Transverse colon (tissue), 4 donors: Measurements from ENCODE around the gene FBN3. TPM values are rescaled to one million over a fixed set of nuclear protein-coding genes. Genes with fewer than 3 reads are reported as not detected.

Source experiments
- DNase-seq: peaks from one replicate; pipeline ENCODE4 v3.0.0-alpha.2; 2019
- H3K27ac ChIP-seq, 4 donors: fragments of 200-600 bp; sonication (generic); 2 replicates each; pipeline ENCODE4 v1.5.1; 2016 to 2018; ENCODE audit warnings: inconsistent platforms in 4 of 4
- H3K27me3 ChIP-seq: fragments of 200-600 bp; sonication (generic); 2 replicates; pipeline ENCODE4 v1.5.1; 2017; ENCODE audit warnings: inconsistent platforms
- H3K36me3 ChIP-seq, 4 donors: fragments of 200-600 bp; sonication (generic); 2 replicates each; pipeline ENCODE4 v1.5.1; 2017 to 2019; ENCODE audit warnings: inconsistent platforms in 4 of 4
- H3K4me1 ChIP-seq, 4 donors: fragments of 200-600 bp; sonication (generic); 2 replicates each; pipeline ENCODE4 v1.5.1; 2017 to 2020; ENCODE audit warnings: inconsistent platforms in 4 of 4
- H3K4me3 ChIP-seq, 4 donors: fragments of 200-600 bp; sonication (generic); 1 replicate in 1 of 4; 2 replicates in 3 of 4; pipeline versions ENCODE4 v1.5.1 to v1.6.1; 2017 to 2019; ENCODE audit warnings: inconsistent platforms in 4 of 4
- H3K9me3 ChIP-seq, 2 donors: fragments of 200-600 bp; sonication (generic); 2 replicates each; pipeline ENCODE4 v1.5.1; 2017 to 2019; ENCODE audit warnings: inconsistent platforms in 2 of 2
- EP300 ChIP-seq: sonication (generic); formaldehyde crosslinking; IDR thresholded peaks from one replicate; pipeline ENCODE4 v1.6.1; 2017; ENCODE audit warnings: antibody characterized with exemption, low read depth
- POLR2A ChIP-seq: fragments of 450-650 bp; IDR thresholded peaks from one replicate; pipeline ENCODE4 v1.6.1; 2016; ENCODE audit warnings: antibody characterized with exemption, mild to moderate bottlenecking, moderate library complexity
- POLR2AphosphoS5 ChIP-seq, 3 donors: sonication (generic); formaldehyde crosslinking; IDR thresholded peaks; one replicate each; pipeline ENCODE4 v1.6.1; 2016; ENCODE audit warnings: antibody characterized with exemption in 3 of 3
- WGBS, 2 donors: methylation state at CpG; one replicate each; pipeline ENCODE4 v1.1.5; 2018; ENCODE audit warnings: low coverage in 1 of 2; 5-methylcytosine and 5-hydroxymethylcytosine counted together
- in situ Hi-C, 4 donors: fragments of 200-750 bp; cut with MboI; loops; one replicate each; pipeline versions ENCODE4 v1.15.0 to v1.15.1; 2017; ENCODE audit warnings: low sequenced_read_pairs in 3 of 4, low pct_ligation_motif_present in 1 of 4, low pct_unique_long_range_greater_than_20kb in 1 of 4
- intact Hi-C: fragments of 100-400 bp; cut with DNase I; formaldehyde crosslinking; loops from one replicate; pipeline ENCODE4 v1.15.1; 2023; ENCODE audit warnings: low total_unique reads
- total RNA-seq, 4 donors: library from RNA; depleted of rRNA; stranded (reverse); fragments of >200 nt; gene quantifications; one replicate each; pipeline ENCODE4 v1.1.0, GENCODE V29; 2016
- TF ChIP-seq, protein P1 (sequence below), 5 experiments: fragments of 200-600 bp in 3 of 5; fragments of 450-650 bp in 2 of 5; sonication (generic) in 3 of 5; IDR thresholded peaks; 1 replicate in 2 of 5; 2 replicates in 3 of 5; pipeline ENCODE4 v1.5.1; 2016 to 2017; ENCODE audit warnings: antibody characterized with exemption in 5 of 5, inconsistent platforms in 3 of 5, mild to moderate bottlenecking in 2 of 5, moderate library complexity in 1 of 5

The FBN3 gene
- total RNA-seq, 4 donors from 2014 or later = not detected

DNA sequence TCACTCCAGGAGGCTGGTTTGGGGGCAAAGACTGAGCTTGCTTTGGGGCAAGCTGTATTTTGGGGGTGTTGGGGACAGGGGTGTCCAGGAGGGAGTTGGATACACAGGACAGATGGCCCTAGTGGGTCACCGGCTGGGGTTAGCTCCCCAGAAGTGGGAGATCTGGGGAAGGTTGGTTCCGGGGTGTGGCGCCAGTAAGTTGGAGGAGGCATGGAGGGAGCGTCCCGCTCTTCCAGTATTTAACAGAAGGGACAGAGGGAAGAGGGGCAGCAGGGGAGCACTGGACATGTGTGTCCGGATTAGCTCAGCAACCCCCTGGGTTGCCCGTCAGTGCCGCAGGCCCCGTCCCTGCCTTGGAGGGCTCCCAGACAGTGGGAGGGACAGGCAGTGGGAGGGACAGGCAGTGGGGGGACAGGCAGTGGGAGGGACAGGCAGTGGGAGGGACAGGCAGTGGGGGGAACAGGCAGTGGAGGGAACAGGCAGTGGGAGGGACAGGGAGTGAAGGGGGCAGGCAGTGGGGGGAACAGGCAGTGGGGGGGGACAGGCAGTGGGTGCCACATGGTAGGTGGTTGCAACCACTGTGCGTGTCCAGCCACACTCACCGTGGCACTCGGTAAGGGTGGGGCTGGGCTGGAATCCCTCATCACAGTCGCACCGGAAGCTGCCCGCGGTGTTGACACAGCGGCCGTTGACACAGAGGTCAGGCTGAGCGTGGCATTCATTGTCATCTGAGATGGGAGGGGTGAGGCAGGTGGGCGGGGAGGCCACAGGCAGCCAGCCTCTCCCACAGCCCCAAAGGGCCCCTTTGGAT lies 63.6 kb downstream of the FBN3 start:
- Histone ChIP-seq H3K4me1 (no peaks in the 10 kb centered on the region), H3K4me3 (no peak overlapping the region), H3K27me3 (no peaks in the 10 kb centered on the region), H3K9me3 (no peaks in the 10 kb centered on the region), H3K36me3 (no peaks in the 10 kb centered on the region), H3K27ac (no peak overlapping the region)
- WGBS, 2 donors = 64 to 80% methylated on average over 1 to 20 of the region's 20 CpGs
- intact Hi-C loops = no loop called here
- in situ Hi-C loops = no loop called here
- DNase-seq = peak; percentile 17
- TF ChIP-seq EP300 (no peak), POLR2A (no peak)
- TF ChIP-seq, protein P1, sequence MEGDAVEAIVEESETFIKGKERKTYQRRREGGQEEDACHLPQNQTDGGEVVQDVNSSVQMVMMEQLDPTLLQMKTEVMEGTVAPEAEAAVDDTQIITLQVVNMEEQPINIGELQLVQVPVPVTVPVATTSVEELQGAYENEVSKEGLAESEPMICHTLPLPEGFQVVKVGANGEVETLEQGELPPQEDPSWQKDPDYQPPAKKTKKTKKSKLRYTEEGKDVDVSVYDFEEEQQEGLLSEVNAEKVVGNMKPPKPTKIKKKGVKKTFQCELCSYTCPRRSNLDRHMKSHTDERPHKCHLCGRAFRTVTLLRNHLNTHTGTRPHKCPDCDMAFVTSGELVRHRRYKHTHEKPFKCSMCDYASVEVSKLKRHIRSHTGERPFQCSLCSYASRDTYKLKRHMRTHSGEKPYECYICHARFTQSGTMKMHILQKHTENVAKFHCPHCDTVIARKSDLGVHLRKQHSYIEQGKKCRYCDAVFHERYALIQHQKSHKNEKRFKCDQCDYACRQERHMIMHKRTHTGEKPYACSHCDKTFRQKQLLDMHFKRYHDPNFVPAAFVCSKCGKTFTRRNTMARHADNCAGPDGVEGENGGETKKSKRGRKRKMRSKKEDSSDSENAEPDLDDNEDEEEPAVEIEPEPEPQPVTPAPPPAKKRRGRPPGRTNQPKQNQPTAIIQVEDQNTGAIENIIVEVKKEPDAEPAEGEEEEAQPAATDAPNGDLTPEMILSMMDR (IDR thresholded peaks at IDR 0.05) = no peak

DNA sequence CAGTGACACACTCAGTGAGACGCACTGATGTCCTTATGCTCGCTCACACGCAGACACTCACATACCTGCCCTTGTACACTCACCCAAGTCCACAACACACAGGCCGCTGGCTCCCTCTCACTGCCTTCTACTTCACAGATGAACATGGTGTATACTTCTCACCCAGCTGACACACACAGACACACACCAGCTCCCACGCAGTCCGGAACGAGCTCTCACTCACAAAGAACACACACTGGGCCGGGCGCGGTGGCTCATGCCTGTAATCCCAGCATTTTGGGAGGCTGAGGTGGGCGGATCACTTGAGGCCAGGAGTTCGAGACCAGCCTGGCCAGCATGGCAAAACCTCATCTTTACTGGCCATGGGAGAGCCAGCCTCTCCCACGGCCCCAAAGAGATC lies 65.2 kb downstream of the FBN3 start:
- H3K9me3 ChIP-seq = no peaks in the 10 kb centered on the region
- in situ Hi-C loops (no loop called here), intact Hi-C loops (no loop called here)
- H3K4me3 ChIP-seq = no peak overlapping the region
- WGBS, 2 donors = 88% methylated on average over 13 of the region's 13 CpGs; no CpG with 5 or more reads in 1 of the 2 donors
- no peaks in the 10 kb centered on the region for H3K36me3 ChIP-seq
- no peaks in the 10 kb centered on the region for H3K27me3 ChIP-seq
- no peaks in the 10 kb centered on the region for H3K4me1 ChIP-seq
- TF ChIP-seq, protein P1 (IDR thresholded peaks at IDR 0.05) = no peak
- TF ChIP-seq POLR2A (no peak), EP300 (no peak), POLR2AphosphoS5 (IDR thresholded peaks at IDR 0.05) (no peak)
- H3K27ac ChIP-seq = no peak overlapping the region
- DNase-seq = no peak

DNA sequence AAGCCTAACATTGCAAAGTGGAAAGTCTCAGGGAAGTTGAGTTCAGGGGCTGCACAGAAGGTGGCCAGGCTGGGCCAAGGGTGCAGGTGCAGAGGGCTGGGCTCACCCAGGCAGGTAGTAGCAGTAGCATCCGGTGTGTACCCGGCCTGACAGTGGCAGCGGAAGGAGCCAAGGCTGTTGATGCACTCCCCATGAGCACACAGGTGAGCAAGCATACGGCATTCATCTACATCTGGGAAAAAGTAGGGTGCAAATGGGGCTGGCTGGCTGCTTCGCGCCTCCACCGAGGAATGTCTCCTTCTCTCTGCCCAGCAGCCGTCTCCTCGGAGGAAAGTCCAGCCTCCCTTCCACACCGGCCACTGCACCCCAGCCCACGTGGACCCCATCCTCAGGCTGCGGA lies 66.3 kb downstream of the FBN3 start:
- H3K27ac ChIP-seq = no peak overlapping the region
- intact Hi-C loops (no loop called here), in situ Hi-C loops (no loop called here)
- DNase-seq = no peak
- H3K9me3 ChIP-seq = no peaks in the 10 kb centered on the region
- no peaks in the 10 kb centered on the region for H3K27me3 ChIP-seq
- no peak overlapping the region for H3K4me3 ChIP-seq
- no peak for TF ChIP-seq POLR2A
- H3K4me1 ChIP-seq = no peaks in the 10 kb centered on the region
- H3K36me3 ChIP-seq = no peaks in the 10 kb centered on the region
- WGBS, 2 donors = 87% methylated on average over 12 of the region's 12 CpGs; no CpG with 5 or more reads in 1 of the 2 donors

DNA sequence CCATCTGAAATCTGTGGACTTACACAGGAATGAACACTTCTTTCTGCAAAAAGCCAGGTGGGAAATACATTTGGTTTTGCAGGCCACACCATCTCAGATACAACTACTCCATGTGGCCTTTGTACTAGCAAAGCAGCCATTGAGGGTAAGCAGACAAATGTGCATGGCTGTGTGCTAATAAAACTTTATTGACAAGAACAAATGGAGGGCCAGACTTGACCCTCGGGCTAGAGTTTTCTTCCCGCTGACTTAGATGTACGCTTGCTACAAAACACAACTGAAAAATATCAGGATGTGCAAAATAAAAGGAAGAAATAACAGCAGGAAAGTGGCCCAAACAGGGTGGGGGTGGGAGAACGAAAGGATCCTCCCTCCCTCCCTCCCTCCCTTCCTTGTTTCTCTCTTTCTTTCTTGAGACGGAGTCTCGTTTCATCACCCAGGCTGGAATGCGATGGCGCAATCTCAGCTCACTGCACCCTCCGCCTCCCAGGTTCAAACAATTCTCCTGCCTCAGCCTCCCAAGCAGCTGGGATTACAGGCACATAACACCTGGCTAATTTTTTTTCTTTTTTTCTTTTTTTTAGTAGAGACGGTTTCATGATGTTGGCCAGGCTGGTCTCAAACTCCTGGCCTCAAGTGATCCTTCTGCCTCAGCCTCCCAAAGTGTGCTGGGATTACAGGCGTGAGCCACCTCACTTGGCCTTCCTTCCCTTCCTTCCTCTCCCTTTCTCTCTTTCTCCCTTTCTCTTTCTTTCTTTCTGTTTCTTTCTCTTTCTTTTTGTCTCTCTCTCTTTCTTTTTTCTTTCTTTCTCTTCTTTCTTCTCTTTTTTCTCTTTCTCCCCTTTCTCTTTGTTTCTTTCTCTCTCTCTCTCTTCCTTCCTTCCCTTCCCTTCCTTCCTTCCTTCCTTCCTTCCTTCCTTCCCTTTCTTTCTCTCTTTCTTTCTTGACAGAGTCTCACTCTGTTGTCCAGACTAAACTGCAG lies 67.5 kb downstream of the FBN3 start:
- no peaks in the 10 kb centered on the region for H3K9me3 ChIP-seq
- intact Hi-C loops (no loop called here), in situ Hi-C loops (no loop called here)
- H3K27me3 ChIP-seq = no peaks in the 10 kb centered on the region
- no peak overlapping the region for H3K27ac ChIP-seq
- no peaks in the 10 kb centered on the region for H3K4me1 ChIP-seq
- no peaks in the 10 kb centered on the region for H3K36me3 ChIP-seq
- TF ChIP-seq POLR2AphosphoS5 (IDR thresholded peaks at IDR 0.05) (no peak), EP300 (no peak), POLR2A (no peak)
- TF ChIP-seq, protein P1 (IDR thresholded peaks at IDR 0.05) = no peak
- WGBS, 2 donors = 86 to 89% methylated on average over 8 to 11 of the region's 11 CpGs
- no peak for DNase-seq
- H3K4me3 ChIP-seq = no peak overlapping the region
